H1 (cell line): Measurements from ENCODE around the gene PTK6. TPM values are rescaled to one million over a fixed set of nuclear protein-coding genes. Genes with fewer than 3 reads are reported as not detected.
"Not testable (repeated sequence)": the region's sequence is repeated elsewhere in the genome, so short reads cannot be mapped to it uniquely, and the experiment has no call there.

Source experiments
- CTCF ChIA-PET: fragments of 300-600 bp; sonication (Branson Sonifier 250); formaldehyde crosslinking; loops from one replicate; lab custom pipeline; 2021; ENCODE audit not compliant: partially characterized antibody; lab: Charles Lee
- POLR2A ChIA-PET: fragments of 300-600 bp; sonication (Branson Sonifier 250); formaldehyde crosslinking; loops from one replicate; lab custom pipeline; 2021; ENCODE audit warnings: inconsistent platforms; ENCODE audit not compliant: partially characterized antibody; lab: Charles Lee
- DNase-seq, 2 experiments: peaks; one replicate each; pipeline versions ENCODE4 v3.0.0 to v3.0.0-alpha.2; 2010 to 2022; ENCODE audit warnings: low spot score in 2 of 2, low read depth in 1 of 2, mixed read lengths in 1 of 2
- FAIRE-seq: peaks from 2 replicates; lab custom pipeline; 2011; peaks lifted over from hg19 to GRCh38; lab: Jason Lieb, UNC
- H2AFZ ChIP-seq: 2 replicates; pipeline ENCODE4 v1.8.1; 2012; ENCODE audit warnings: low read length, inconsistent platforms
- H2AK5ac ChIP-seq: 2 replicates; pipeline ENCODE4 v1.6.1; 2013; ENCODE audit warnings: low read depth, low read length
- H2BK120ac ChIP-seq: replicated peaks from 2 replicates; pipeline ENCODE3; 2013; ENCODE audit warnings: low read depth, low read length, inconsistent platforms
- H2BK12ac ChIP-seq: 2 replicates; pipeline ENCODE4 v1.6.1; 2013; ENCODE audit warnings: low read depth, low read length
- H2BK15ac ChIP-seq: 2 replicates; pipeline ENCODE4 v1.6.1; 2013; ENCODE audit warnings: low read length
- H2BK20ac ChIP-seq: 2 replicates; pipeline ENCODE4 v1.6.1; 2013; ENCODE audit warnings: low read length
- H2BK5ac ChIP-seq: 2 replicates; pipeline ENCODE4 v1.6.1; 2013; ENCODE audit warnings: low read depth, low read length
- H3K14ac ChIP-seq: 2 replicates; pipeline ENCODE4 v1.6.1; 2013; ENCODE audit warnings: inconsistent platforms; ENCODE audit not compliant: insufficient read length
- H3K18ac ChIP-seq: 2 replicates; pipeline ENCODE4 v1.6.1; 2013; ENCODE audit warnings: low read length; ENCODE audit errors: extremely low read depth
- H3K23ac ChIP-seq: 2 replicates; pipeline ENCODE4 v1.6.1; 2013; ENCODE audit warnings: inconsistent platforms; ENCODE audit not compliant: insufficient read length
- H3K23me2 ChIP-seq: 2 replicates; pipeline ENCODE4 v1.6.1; 2013; ENCODE audit warnings: low read depth, low read length
- H3K27ac ChIP-seq: 2 replicates; pipeline ENCODE4 v1.6.1; 2011; ENCODE audit warnings: low read depth, low read length, inconsistent platforms
- H3K27me3 ChIP-seq, 4 experiments: replicated peaks in 1 of 4; 1 replicate in 1 of 4; 2 replicates in 3 of 4; pipeline versions ENCODE4 v1.6.1 to v1.8.1; 2011 to 2013; ENCODE audit warnings: low read length in 3 of 4, mild to moderate bottlenecking in 3 of 4, inconsistent platforms in 2 of 4, mixed read lengths in 2 of 4, moderate library complexity in 1 of 4; ENCODE audit not compliant: control insufficient read depth in 3 of 4, insufficient read depth in 3 of 4; ENCODE audit errors: extremely low read depth in 1 of 4
- H3K36me3 ChIP-seq, 4 experiments: 2 replicates each; pipeline versions ENCODE4 v1.6.1 to v1.8.1; 2011 to 2013; ENCODE audit warnings: mild to moderate bottlenecking in 4 of 4, low read length in 3 of 4, moderate library complexity in 2 of 4, control low read depth in 1 of 4, inconsistent platforms in 1 of 4; ENCODE audit not compliant: insufficient read depth in 4 of 4, control insufficient read depth in 2 of 4
- H3K4ac ChIP-seq: replicated peaks from 2 replicates; pipeline ENCODE3; 2013; ENCODE audit warnings: low read length, low read depth, mixed read lengths, inconsistent platforms; ENCODE audit not compliant: insufficient read length
- H3K4me1 ChIP-seq, 4 experiments: replicated peaks in 1 of 4; 1 replicate in 1 of 4; 2 replicates in 3 of 4; pipeline versions ENCODE4 v1.6.1 to v1.8.1; 2011 to 2013; ENCODE audit warnings: low read length in 3 of 4, inconsistent platforms in 2 of 4, mixed read lengths in 1 of 4; ENCODE audit not compliant: insufficient read depth in 4 of 4, control insufficient read depth in 3 of 4
- H3K4me2 ChIP-seq, 2 experiments: 2 replicates each; pipeline versions ENCODE4 v1.6.1 to v1.8.1; 2011 to 2013; ENCODE audit warnings: low read depth in 2 of 2, low read length in 2 of 2, control low read depth in 1 of 2, inconsistent platforms in 1 of 2, mild to moderate bottlenecking in 1 of 2; ENCODE audit not compliant: insufficient read depth in 1 of 2
- H3K4me3 ChIP-seq, 4 experiments: fragments of 200-600, 300-600 bp in 1 of 4; sonication (generic), shearing (Covaris generic), sonication (Bioruptor Twin) in 1 of 4; 2 replicates each; pipeline versions ENCODE4 v1.5.1 to v1.8.1; 2011 to 2016; ENCODE audit warnings: low read length in 4 of 4, low read depth in 3 of 4, control low read depth in 2 of 4, inconsistent platforms in 2 of 4, mild to moderate bottlenecking in 2 of 4, mixed read lengths in 1 of 4, moderate library complexity in 1 of 4; ENCODE audit not compliant: insufficient read depth in 2 of 4; ENCODE audit errors: extremely low read depth in 1 of 4
- H3K56ac ChIP-seq: replicated peaks from 2 replicates; pipeline ENCODE3; 2013; ENCODE audit warnings: low read depth, mild to moderate bottlenecking, mixed read lengths, low read length, inconsistent platforms; ENCODE audit not compliant: insufficient read length
- H3K79me1 ChIP-seq: 2 replicates; pipeline ENCODE4 v1.6.1; 2013; ENCODE audit warnings: low read depth, low read length, control low read depth
- H3K79me2 ChIP-seq, 2 experiments: 2 replicates each; pipeline versions ENCODE4 v1.6.1 to v1.8.1; 2012 to 2013; ENCODE audit warnings: low read length in 2 of 2, mild to moderate bottlenecking in 2 of 2, inconsistent platforms in 1 of 2; ENCODE audit not compliant: insufficient read depth in 2 of 2, control insufficient read depth in 1 of 2
- H3K9ac ChIP-seq, 4 experiments: replicated peaks in 1 of 4; 1 replicate in 1 of 4; 2 replicates in 3 of 4; pipeline versions ENCODE4 v1.6.1 to v1.8.1; 2011 to 2013; ENCODE audit warnings: low read depth in 3 of 4, low read length in 3 of 4, control low read depth in 2 of 4, mild to moderate bottlenecking in 2 of 4, moderate library complexity in 2 of 4, inconsistent platforms in 1 of 4; ENCODE audit errors: extremely low read depth in 1 of 4
- H3K9me3 ChIP-seq, 2 experiments: 2 replicates each; pipeline versions ENCODE4 v1.6.1 to v1.8.1; 2012 to 2013; ENCODE audit warnings: mild to moderate bottlenecking in 2 of 2, moderate library complexity in 2 of 2, control low read depth in 1 of 2, inconsistent platforms in 1 of 2, low read depth in 1 of 2, low read length in 1 of 2, mixed read lengths in 1 of 2; ENCODE audit not compliant: insufficient read depth in 2 of 2
- H4K20me1 ChIP-seq, 2 experiments: replicated peaks in 1 of 2; 2 replicates each; pipeline versions ENCODE3 to v1.8.1; 2011 to 2013; ENCODE audit warnings: inconsistent platforms in 2 of 2, low read length in 2 of 2, mild to moderate bottlenecking in 1 of 2; ENCODE audit not compliant: insufficient read depth in 2 of 2, control insufficient read depth in 1 of 2
- H4K5ac ChIP-seq: 2 replicates; pipeline ENCODE4 v1.6.1; 2013; ENCODE audit warnings: low read length, low read depth, mixed read lengths, inconsistent platforms; ENCODE audit not compliant: insufficient read length
- H4K8ac ChIP-seq: 2 replicates; pipeline ENCODE4 v1.8.0; 2013; ENCODE audit warnings: mild to moderate bottlenecking, moderate library complexity, low read length, inconsistent platforms; ENCODE audit not compliant: insufficient read depth; ENCODE audit errors: extremely low read depth
- H4K91ac ChIP-seq: replicated peaks from 2 replicates; pipeline ENCODE3; 2013; ENCODE audit warnings: low read length, mixed read lengths, inconsistent platforms; ENCODE audit not compliant: insufficient read length
- WGBS, 2 experiments: shearing (Covaris generic) in 1 of 2; methylation state at CpG; one replicate each; pipeline versions ENCODE4 v1.1.6 to v1.1.7; 2013 to 2015; ENCODE audit warnings: low lambda C conversion rate in 2 of 2, mixed read lengths in 2 of 2, inconsistent platforms in 1 of 2, low coverage in 1 of 2, missing lambda C conversion rate in 1 of 2; ENCODE audit not compliant: insufficient replicate concordance in 2 of 2, insufficient coverage in 1 of 2, insufficient read length in 1 of 2; ENCODE audit errors: extremely low coverage in 1 of 2, missing lambda C conversion rate in 1 of 2; 5-methylcytosine and 5-hydroxymethylcytosine counted together
- polyA plus RNA-seq, 7 experiments: library from polyadenylated mRNA; depleted of rRNA in 3 of 7; stranded (reverse) in 5 of 7; unstranded in 2 of 7; fragments of >200 nt in 5 of 7; fragments of 200-250 nt in 2 of 7; gene quantifications; 1 replicate in 5 of 7; 2 replicates in 1 of 7; 4 replicates in 1 of 7; pipeline versions ENCODE4 v1.2.1 to v1.2.3, GENCODE V29; 2011 to 2013; ENCODE audit warnings: missing spikeins in 2 of 7, mixed read lengths in 2 of 7
- total RNA-seq: library from RNA; stranded (reverse); fragmentation: NEBNext Ultra II Directional; extraction: Animal tissue kit (Norgen Biotek cat#: 25700); gene quantifications from 2 replicates; pipeline ENCODE4 v1.2.1, GENCODE V29; 2021

Gene PTK6
- total and polyA plus RNA-seq, 2 of the 8 experiments (the other 6 are each of a cell fraction or from before 2014, with no cell fraction given) = 0.12 to 0.19 TPM

- H3K27ac ChIP-seq, H4K5ac ChIP-seq, DNase-seq, H2BK12ac ChIP-seq, H2AK5ac ChIP-seq, H3K23ac ChIP-seq, CTCF ChIA-PET, H3K4ac ChIP-seq, H4K8ac ChIP-seq, H2BK120ac ChIP-seq, H3K27me3 ChIP-seq, H2AFZ ChIP-seq, H3K56ac ChIP-seq, H3K18ac ChIP-seq, H3K4me2 ChIP-seq, H2BK20ac ChIP-seq, H3K4me1 ChIP-seq, H4K91ac ChIP-seq, H2BK5ac ChIP-seq, H3K79me1 ChIP-seq, H4K20me1 ChIP-seq, H2BK15ac ChIP-seq, H3K14ac ChIP-seq, H3K23me2 ChIP-seq, FAIRE-seq, H3K36me3 ChIP-seq, H3K9me3 ChIP-seq, H3K4me3 ChIP-seq, H3K79me2 ChIP-seq, H3K9ac ChIP-seq: not testable (repeated sequence)
- WGBS, 2 experiments = 90% methylated on average over 9 of the region's 10 CpGs; no CpG with 5 or more reads in 1 of the 2 experiments
- POLR2A ChIA-PET = interaction anchor here (0.6 kb wide), 1 partner anchor 110 kb away, joined by 3 read pairs; no protein-coding TSS in a partner anchor
Measured at GRCh38 chr20:63514520-63514919, 22.7 kb downstream of the PTK6 start.
